GM21360 (cell line): ENCODE measurements around the gene MRPS16.
"Not testable (repeated sequence)": the region's sequence is repeated elsewhere in the genome, so short reads cannot be mapped to it uniquely, and the experiment has no call there.

Source experiments
- ATAC-seq: cut with Tn5 transposase; IDR thresholded peaks from one replicate; pipeline ENCODE4 v1.9.1; 2021; ENCODE audit warnings: mild to moderate bottlenecking, moderate library complexity; ENCODE audit not compliant: unreplicated experiment

Gene MRPS16

DNA sequence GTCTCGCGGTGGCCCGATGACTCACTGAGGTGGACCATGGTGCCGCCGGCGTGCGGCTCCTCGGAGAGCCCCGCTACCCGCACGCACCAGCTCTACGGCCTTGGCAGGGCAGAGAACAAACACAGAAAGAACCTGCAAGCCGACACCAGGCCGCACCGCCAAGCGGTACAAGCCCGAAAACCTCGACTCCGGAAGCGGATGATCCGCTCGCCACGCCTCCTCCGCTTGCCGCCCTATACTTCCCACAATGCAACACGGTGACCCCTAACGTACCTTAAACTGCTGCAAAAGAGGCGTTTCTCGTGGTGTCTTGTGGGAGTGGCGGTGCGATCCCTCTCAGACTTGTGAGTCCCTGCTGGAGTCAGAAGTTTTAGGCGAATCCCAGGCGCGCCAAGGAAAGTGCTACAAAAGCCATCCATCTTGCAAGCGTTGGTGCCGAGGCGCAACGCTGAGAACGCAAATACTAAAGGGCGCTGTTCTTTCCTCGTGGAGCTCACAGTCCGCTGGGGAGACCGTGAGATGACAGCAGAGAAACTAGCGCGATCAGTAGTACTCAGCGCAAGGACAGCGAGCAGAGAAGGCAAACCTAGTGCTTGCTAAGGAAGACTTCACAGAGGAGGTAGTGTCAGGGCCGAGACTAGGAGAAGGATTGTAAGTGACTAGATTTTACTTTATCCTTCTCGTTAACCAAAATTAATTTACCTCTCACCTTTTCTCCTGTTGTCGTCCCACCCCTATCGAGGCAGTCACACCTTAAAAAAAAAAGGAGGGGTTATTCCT is at the start of gene MRPS16:
TSS of gene MRPS16 (minus strand) at position 200 of the 780 bp plus-strand sequence. CDS start at position 38, 162 bp downstream.
- ATAC-seq, result peak; percentile 72

DNA sequence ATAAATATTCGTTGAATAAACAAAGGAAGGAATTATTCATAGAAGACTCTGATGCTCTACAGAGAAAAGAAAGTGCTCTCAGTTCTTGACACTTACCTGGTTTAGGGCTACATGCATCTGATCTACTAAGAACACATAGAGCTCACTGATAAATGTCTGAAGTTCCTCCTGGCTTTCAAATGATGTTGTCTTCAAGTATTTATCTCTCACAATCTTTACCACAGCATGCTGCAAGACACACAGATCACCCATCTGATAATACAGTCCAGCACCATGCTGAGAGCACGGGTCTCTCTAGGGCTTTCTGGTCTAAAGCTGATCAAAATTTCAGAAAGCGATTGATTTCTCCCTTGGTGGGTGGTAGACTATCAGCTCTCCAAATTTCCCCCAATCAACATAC is 44.5 kb upstream of the MRPS16 start:
- no peak for ATAC-seq

DNA sequence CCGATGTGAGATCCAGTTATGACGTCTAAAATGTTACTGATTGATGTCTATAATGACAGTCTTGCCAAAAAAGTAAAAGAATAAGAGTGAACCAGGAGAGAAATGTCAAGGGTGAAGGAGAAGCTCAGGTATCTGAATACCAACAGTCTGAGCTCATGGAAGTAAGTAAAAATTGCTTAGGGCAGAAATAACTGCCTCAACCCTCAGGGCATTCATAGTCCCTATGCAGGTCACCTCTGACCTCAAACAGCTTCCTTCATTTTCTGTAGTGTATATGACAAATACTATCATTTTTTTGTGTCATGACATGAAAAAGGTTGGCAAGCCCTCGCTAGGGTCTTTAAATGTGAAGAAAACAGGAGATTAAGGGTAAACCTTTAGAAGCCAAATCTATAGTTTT is 41.0 kb upstream of the MRPS16 start:
- ATAC-seq, result no peak

DNA sequence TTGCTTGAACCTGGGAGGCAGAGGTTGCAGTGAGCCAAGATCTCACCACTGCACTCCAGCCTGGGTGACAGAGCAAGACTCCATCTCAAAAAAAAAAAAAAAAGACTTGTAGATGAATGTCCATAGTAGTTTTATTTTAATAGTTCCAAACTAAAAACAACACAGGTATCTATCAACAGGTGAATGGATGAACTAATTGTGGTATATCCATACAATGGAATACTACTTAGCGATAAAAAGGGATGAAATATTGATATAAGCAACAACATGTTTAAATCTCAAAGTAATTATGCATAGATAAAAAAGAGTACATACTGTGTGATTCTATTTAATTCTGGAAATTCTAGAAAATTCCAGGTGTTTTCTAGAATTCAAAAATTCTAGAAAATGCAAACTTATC is 37.5 kb upstream of the MRPS16 start:
- ATAC-seq, result no peak

DNA sequence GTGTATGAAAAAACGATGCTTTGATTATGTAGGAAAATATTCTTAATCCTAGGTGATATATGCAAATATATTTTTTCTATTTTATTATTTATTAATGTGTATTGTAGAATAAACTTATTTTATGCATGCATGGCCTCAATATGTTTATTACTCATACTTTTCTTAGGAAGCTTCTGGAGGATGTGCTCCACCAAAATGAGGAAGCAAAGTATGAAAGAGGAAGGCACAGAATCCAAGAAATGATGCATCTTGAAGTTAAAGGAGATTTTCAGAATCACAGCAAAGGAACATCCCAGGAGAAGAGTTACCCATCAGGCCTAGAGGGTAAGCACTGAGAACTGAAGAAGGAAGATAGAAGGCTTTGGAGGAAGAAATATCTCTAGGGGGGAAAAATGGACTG is 35.0 kb upstream of the MRPS16 start:
- ATAC-seq, result no peak

DNA sequence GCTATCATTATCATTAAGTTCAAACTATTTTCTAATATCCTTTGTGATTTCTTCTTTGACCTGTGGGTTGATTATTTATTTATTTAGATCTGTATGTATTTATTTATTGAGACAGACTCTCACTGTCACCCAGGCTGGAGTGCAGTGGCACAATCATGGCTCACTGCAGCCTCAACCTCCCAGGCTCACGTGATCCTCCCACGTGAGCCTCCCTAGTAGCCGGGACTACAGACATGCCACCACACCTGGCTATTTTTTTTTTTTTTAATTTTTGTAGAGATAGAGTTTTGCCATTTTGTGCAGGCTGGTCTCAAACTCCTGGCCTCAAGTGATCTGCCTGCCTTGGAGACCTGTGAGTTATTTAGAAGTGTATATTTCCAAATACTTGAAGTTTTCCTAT is 28.7 kb upstream of the MRPS16 start:
- no peak for ATAC-seq

DNA sequence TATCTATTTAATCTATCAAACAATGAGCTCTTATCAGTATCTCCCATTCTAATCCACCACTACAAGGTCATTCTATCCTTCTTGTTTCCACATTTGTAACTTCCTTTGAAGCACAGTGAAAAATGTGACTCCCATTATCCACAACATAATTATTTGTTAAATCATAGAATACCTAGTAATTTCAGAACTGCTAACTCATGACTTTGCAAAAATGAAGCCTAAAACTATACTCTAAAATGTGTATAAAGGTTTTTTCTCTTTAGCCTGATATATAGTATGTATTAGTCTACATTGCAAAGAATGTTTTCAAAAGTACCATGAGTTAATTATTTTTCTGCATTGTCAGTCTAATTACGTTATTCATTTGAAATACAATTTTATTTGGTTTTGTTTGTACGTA is 12.0 kb upstream of the MRPS16 start:
- no peak for ATAC-seq

DNA sequence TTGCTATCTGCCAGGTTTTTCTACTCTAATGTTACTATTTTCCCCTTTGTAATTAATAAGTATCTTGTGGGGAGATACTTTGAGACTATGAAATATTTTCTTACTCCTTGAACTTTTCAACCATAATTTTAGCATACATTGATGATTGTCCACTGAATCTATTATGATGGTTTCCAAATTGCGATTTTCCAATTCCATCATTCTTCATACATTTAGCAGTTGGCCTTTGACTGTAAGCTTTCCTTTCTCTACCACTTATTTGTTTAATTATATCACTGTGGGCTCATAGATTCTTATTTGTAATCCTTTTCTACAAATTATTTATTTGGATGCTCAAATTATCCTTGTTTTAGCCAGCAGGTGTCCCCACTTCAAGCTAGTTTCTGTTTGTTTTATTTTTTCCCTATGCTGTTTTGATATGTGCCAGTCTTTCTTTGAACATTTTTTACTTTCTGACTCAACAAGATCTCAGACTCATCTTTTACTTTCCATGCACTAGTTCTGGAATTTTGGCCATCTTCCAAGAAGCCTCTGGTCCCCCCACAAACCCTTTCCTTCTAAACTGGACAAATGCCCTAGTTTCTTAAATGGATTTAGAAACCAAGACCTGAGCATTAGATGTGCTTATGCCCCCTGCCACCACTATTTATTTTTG is 11.4 kb upstream of the MRPS16 start:
- no peak for ATAC-seq

DNA sequence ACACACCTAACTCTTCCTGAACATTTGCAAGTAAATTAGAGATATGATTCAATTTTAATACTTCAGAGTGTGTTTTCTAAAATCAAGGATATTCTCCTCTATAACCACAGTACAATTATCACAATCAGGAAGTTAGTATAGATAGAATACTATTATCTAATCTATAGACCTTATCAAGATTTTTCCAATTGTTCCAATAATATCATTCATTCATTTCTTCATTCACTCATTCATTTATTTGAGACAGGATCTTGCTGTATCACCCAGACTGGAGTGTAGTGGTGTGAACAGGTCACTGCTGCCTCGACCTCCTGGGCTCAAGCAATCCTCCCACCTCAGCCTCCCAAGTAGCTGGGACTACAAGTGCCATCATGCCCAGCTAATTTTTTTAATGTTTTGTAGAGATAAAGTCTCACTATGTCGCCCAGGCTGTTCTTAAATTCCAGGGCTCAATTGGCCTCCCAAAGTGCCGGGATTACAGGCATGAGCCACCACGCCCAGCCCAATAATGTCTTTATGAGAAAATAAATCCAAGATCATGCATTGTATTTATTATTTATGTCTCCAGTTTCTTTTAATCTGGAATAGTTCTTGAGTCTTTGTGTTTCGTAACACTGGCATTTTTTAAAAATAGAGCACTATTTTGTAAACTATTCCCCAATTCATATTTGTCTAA is 10.6 kb upstream of the MRPS16 start:
- no peak for ATAC-seq

DNA sequence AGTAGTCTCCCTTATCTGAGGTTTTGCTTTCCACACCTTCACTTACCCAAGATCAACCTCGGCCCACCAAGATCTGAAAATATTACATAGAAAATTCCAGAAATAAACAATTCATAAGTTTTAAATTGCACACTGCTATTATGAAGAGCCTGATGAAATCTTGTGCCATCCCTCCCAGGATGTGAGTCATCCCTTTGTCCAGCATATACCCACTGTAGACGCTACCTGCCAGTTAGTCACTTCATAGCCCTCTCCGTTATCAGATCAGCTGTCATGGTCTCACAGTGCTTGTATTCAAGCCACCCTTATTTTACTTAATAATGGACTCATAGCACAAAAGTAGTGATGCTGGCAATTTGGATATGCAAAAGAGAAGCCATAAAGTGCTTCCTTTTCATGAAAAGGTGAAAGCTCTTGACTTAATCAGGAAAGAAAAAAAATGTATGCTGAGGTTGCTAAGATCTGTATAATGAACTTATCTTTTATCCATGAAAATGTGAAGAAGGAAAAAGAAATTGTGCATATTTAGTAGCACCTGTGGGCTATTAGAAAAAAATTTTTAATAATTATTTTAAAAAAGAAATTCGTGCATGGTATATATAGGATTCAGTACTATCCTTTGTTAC is 9.8 kb upstream of the MRPS16 start:
- ATAC-seq, result no peak

DNA sequence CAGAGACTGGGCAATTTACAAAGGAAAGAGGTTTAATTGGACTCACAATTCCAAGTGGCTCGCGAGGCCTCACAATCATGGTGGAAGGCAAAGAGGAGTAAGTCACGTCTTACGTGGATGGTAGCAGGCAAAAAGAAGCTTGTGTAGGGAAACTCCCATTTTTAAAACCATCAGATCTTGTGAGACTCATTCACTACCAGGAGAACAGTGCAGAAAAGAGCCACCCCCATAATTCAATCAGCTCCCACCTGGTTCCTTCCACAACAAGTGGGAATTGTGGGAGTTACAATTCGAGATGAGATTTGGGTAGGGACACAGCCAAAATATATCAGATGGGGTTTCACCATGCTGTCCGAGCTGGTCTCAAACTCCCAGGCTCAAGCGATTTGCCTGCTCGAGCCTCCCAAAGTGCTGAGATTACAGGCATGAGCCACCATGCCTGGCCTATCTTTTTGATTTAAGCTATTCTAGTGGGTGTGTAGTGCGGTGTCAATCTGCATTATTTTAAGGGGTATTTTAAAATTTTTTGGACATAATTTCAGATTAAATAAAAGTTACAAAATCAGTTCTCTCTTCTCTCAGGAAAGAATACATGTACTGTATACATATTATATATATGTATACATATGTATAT is 9.0 kb upstream of the MRPS16 start:
- ATAC-seq, result no peak

DNA sequence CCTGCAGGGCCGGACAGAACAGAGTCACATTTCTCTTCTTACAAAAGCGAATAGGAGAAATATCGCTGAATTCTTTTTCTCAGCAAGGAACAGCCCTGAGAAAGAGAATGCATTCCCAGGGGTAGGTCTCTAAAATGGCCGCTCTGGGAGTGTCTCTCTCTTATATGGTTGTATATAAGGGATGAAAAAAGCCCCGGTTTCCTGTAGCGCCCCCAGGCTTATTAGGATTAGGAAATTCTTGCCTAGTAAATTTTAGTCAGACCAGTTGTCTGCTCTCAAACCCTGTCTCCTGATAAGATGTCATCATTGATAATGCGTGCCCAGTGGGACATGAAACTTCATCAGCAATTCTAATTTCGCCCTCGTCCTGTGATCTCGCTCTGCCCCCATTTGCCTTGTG is 6.2 kb upstream of the MRPS16 start:
- not testable (repeated sequence) for ATAC-seq

DNA sequence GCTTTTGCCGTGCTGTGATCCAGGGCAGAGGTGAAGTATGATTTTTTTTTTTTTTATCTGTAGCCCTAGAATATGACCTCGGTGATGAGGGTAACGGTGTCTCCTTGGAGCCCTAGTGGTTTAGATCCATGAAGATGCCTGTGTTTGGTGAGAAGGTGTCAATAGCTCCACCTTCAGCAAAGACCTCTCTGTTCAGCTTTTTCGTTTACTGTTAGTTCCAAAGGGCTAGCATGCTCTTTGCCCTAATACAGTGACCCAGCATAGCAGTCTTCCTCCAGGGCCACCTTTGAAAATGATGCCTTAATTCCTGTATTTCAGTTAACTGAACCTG is 746 bp upstream of the MRPS16 start:
- ATAC-seq, result no peak

DNA sequence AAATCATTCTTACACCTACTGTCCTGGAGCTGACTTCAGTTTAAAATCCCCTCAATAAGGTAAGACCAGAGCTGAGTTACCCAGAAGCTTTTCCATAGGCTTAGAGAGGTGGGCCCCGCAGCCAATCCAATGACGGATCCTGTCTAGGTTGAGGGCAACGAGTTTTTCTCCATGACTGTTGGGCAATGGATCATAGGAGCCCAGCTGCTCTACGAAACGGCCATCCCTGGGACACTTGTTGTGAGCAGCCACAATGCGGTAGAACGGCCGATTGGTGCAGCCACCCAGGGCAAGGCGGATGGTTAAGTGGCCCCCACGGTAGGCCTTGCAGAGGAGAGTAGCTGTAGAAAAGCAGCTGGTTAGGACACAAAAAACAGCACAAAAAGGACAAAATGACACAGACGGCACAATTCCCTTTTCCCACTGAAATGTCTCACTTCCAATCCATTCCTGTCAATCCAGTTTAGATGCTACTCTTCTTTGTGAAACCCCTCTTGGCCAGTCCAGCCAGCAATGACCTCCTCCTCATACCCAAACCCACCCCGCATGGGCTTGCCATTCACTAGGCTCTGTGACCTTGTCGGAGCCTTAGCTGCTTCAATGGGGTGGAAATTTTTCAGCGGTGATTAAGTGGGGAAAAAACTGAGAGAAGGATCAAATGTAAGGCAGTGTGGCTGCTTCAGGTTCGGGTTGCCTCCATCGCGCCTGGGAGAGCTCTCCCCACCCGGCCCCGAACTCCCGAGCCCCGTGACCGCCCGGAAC is 580 bp downstream of the MRPS16 start:
- ATAC-seq, result peak; percentile 6

DNA sequence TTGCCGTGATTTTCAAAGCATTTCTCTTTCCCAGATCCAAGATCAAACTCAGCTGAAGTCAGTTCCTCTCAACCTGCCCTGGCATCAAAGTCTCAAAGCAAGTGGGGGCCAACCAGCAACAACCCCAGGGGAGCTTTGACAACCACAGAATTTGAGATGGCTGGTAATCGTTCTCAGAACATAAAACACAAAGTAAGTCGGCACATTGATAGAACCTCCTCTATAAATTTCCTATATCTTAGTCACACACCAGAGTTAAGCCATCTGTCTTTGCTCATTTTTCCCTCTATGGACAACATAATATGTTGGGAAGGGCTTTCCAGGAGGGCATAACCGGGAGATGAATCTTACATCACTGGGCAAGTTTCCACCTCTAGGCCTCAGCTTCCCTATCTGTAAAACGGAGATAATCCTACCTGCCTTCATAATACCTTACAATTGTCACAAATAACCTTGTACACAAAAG is 4.2 kb downstream of the MRPS16 start:
- no peak for ATAC-seq

DNA sequence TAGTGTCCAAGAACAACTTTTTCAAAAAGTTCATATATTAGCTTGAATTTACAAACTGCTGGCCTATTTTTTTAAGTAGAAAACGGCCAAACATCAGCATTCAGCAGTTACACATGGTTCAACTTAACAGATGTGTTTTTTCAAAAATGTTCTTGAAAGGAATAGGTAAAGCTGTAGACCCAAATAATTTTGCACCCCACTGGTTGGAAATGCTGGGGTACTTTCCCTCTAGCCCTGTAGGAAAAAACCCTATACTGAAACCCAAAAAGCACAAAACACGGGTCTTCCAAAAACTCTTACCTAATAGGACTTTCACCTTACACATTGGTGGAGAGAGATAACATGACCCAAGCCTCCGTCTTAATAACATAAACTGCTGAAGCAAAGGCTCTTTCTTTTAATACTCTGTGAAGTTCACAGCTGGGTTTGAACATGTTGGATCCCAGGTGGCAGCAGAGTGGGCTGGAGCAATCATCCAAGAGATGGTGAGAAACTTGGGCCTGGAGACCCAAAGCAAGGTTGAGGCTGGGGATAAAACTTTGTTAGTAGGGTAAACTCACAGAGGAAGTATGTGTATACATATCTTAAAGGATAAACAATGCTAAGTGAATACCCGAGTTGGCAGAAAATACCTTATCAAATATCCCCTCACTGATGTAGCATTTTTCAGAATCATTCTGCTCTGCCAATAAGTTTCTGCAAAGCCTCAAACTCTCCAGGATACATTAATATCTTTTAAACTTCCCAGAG is 4.8 kb downstream of the MRPS16 start:
- ATAC-seq, result no peak

DNA sequence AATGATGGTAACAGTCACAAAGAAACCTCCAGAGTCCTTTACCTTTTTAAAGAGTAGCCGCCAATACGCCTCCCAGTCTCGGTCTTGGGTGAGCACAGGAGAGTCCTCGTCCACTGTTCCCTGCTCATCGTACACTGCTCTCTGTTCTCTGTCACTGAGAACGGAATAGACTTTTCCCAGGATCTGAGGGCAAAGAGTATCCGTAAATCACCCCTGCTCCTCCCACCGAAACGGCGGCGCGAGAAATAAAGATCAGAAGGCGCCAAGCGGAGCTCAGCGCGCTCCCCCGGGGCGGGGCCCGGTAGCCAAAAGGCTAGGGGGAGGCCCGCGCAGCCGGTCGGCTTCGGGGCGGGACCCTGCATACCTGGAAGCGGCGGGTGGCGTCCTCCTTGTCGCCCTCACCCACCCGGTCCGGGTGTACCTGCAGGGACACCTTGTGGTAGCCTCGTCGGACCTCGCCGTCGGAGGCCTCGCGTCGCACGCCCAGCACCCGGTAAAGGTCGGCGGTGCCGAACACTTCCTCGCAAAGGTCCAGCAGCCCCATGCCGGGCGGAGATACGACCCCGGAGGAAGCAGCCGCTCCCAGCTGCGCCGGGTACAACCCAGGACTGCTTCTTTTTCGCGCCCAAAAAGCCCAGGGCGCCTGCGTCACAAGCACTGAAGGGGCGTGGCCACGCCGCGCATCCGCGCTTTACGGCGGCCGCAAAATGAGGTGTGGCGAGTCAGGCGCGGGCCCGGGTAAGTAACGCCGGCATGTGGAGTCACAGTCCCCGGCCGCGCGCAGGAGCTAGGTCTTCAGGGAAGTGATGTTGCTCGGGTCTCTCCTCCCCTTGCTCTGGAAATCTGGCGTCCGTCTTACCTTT is 5.6 kb downstream of the MRPS16 start, which contains the start of gene DNAJC9:
TSS of gene DNAJC9 (minus strand) at position 610 of the 863 bp plus-strand sequence. CDS start at position 544, 66 bp downstream.
- ATAC-seq, result peak; percentile 80

DNA sequence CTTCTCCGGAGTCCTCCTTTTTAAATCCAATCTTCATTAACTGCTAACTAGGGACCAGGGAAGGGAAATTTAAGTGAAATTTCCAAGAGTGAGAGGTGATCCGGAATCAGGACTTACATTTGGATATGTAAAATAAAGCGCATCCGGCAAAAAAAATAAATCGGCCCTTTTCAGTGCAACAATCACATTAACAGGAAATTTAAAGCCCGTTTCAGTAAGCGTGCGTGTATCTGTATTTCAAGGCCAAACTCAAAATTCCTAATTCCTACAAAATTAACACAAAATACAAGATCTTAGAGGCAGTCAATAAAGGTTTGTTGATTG is 6.2 kb downstream of the MRPS16 start:
- ATAC-seq, result no peak
